Spleen (tissue), 11 donors: ENCODE results near the gene DNM2. TPM values are rescaled to one million over a fixed set of nuclear protein-coding genes. Genes with fewer than 3 reads are reported as not detected.

ENCODE experiments used
- DNase-seq: peaks from one replicate; pipeline ENCODE4 v3.0.0-alpha.2; 2020
- H3K27ac ChIP-seq, 8 donors: fragments of 200-600 bp; sonication (generic) in 7 of 8; 1 replicate in 4 of 8; 2 replicates in 4 of 8; pipeline versions ENCODE4 v1.5.0 to v1.8.0; 2016 to 2021; ENCODE audit warnings: inconsistent platforms in 4 of 8, mild to moderate bottlenecking in 4 of 8, moderate library complexity in 1 of 8
- H3K27me3 ChIP-seq, 7 donors: fragments of 200-600 bp; sonication (generic) in 6 of 7; replicated peaks in 1 of 7; 1 replicate in 4 of 7; 2 replicates in 3 of 7; pipeline versions ENCODE4 v1.5.0 to v1.8.0; 2016 to 2021; ENCODE audit warnings: inconsistent platforms in 3 of 7, mild to moderate bottlenecking in 1 of 7
- H3K36me3 ChIP-seq, 6 donors: fragments of 200-600 bp; sonication (generic) in 5 of 6; 1 replicate in 4 of 6; 2 replicates in 2 of 6; pipeline versions ENCODE4 v1.5.0 to v1.8.0; 2016 to 2021; ENCODE audit warnings: inconsistent platforms in 2 of 6
- H3K4me1 ChIP-seq, 6 donors: fragments of 200-600 bp; sonication (generic) in 5 of 6; 1 replicate in 3 of 6; 2 replicates in 3 of 6; pipeline versions ENCODE4 v1.5.0 to v1.8.0; 2016 to 2021; ENCODE audit warnings: inconsistent platforms in 3 of 6
- H3K4me3 ChIP-seq, 8 donors: fragments of 200-600 bp; sonication (generic) in 7 of 8; 1 replicate in 4 of 8; 2 replicates in 4 of 8; pipeline versions ENCODE4 v1.5.0 to v1.8.0; 2016 to 2021; ENCODE audit warnings: inconsistent platforms in 4 of 8, mild to moderate bottlenecking in 4 of 8, moderate library complexity in 2 of 8
- H3K9me3 ChIP-seq, 8 donors: fragments of 200-600 bp; sonication (generic) in 7 of 8; 1 replicate in 4 of 8; 2 replicates in 4 of 8; pipeline versions ENCODE4 v1.5.0 to v1.8.0; 2016 to 2021; ENCODE audit warnings: inconsistent platforms in 4 of 8
- POLR2A ChIP-seq, 3 donors: fragments of 450-650 bp; IDR thresholded peaks; one replicate each; pipeline ENCODE4 v1.5.1; 2017; ENCODE audit warnings: antibody characterized with exemption in 3 of 3, mild to moderate bottlenecking in 1 of 3
- POLR2AphosphoS5 ChIP-seq, 3 donors: sonication (generic); formaldehyde crosslinking; IDR thresholded peaks; one replicate each; pipeline ENCODE4 v1.5.1; 2017; ENCODE audit warnings: antibody characterized with exemption in 3 of 3
- WGBS, 5 donors: extraction: QIAGEN DNeasy Blood & Tissue Kit in 3 of 5; methylation state at CpG; one replicate each; pipeline versions ENCODE4 v1.1.5 to v1.1.7; 2013 to 2018; 5-methylcytosine and 5-hydroxymethylcytosine counted together
- intact Hi-C: fragments of 100-400 bp; cut with DNase I; formaldehyde crosslinking; loops from one replicate; pipeline ENCODE4 v1.15.0; 2023; ENCODE audit warnings: low total_unique reads
- polyA plus RNA-seq, 3 donors: library from polyadenylated mRNA; stranded (reverse); fragments of 200-250 nt; gene quantifications; one replicate each; pipeline ENCODE4 v1.2.1, GENCODE V29; 2013
- total RNA-seq, 7 donors: library from RNA; depleted of rRNA in 3 of 7; stranded (reverse); fragments of >200 nt in 3 of 7; fragmentation: NEBNext Ultra II Directional in 4 of 7; extraction: Animal tissue kit (Norgen Biotek cat#: 25700) in 4 of 7; gene quantifications; one replicate each; pipeline versions ENCODE4 v1.1.0 to v1.2.1, GENCODE V29; 2016 to 2021
- TF ChIP-seq, protein P1 (sequence below), 11 experiments: fragments of 200-600 bp in 7 of 11; fragments of 450-650 bp in 4 of 11; sonication (generic) in 4 of 11; IDR thresholded peaks in 8 of 11; conservative IDR thresholded peaks in 3 of 11; 1 replicate in 7 of 11; 2 replicates in 4 of 11; pipeline versions ENCODE4 v1.4.0 to v1.8.0; 2016 to 2021; ENCODE audit warnings: antibody characterized with exemption in 11 of 11, inconsistent platforms in 4 of 11, mild to moderate bottlenecking in 1 of 11
- donor health status: healthy with polysubstance abuse.
- donor health status: DM: no; HTN: no; CAD: no; lungs with moderate emphysema.
- donor health status: DM: no; HTN: no; CAD: no.
- donor health status: Bipolar disorder and iron deficiency.
- donor health status: healthy.
- donor health status: DM: no; HTN: no; CAD: no.
- donor health status: DM: yes; HTN: yes; CAD: no.

The DNM2 gene
- total and polyA plus RNA-seq, 10 donors = 57.1 to 298 (median 193) TPM

DNA sequence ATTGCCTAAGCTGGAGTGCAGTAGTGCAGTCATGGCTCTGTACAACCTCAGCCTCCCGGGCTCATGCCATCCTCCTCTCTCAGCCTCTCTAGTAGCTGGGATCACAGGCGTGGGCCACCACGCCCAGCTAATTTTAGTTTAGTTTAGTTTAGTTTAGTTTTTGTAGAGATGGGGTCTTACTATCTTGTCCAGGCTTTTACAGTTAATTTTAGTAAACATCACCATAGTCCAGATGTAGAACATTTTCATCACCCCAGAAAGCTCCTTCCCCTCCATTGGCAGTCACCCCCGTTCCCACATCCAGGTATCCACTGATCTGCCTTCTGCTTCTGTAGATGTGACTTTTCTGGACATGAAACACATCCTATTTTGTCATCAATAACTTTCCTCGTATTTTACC is 41.1 kb downstream of the DNM2 start:
- H3K36me3 ChIP-seq = peaks cover 0 to 33% (median 13%) of the 10 kb centered on the region in 6 donors
- H3K9me3 ChIP-seq = no peaks in the 10 kb centered on the region
- no peak for DNase-seq
- no peaks in the 10 kb centered on the region for H3K27me3 ChIP-seq
- peaks cover 44 to 96% (median 89%) of the 10 kb centered on the region in 6 donors for H3K4me1 ChIP-seq
- intact Hi-C loops = no loop called here
- peak overlapping the region; percentile 61 to 92 (median 86) for H3K27ac ChIP-seq
- TF ChIP-seq POLR2A (IDR thresholded peaks at IDR 0.05) (no peak), POLR2AphosphoS5 (IDR thresholded peaks at IDR 0.05) (no peak)
- TF ChIP-seq, protein P1, sequence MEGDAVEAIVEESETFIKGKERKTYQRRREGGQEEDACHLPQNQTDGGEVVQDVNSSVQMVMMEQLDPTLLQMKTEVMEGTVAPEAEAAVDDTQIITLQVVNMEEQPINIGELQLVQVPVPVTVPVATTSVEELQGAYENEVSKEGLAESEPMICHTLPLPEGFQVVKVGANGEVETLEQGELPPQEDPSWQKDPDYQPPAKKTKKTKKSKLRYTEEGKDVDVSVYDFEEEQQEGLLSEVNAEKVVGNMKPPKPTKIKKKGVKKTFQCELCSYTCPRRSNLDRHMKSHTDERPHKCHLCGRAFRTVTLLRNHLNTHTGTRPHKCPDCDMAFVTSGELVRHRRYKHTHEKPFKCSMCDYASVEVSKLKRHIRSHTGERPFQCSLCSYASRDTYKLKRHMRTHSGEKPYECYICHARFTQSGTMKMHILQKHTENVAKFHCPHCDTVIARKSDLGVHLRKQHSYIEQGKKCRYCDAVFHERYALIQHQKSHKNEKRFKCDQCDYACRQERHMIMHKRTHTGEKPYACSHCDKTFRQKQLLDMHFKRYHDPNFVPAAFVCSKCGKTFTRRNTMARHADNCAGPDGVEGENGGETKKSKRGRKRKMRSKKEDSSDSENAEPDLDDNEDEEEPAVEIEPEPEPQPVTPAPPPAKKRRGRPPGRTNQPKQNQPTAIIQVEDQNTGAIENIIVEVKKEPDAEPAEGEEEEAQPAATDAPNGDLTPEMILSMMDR (IDR thresholded peaks at IDR 0.05 in 8 of 11, conservative IDR thresholded peaks at IDR 0.05 in 3 of 11) = no peak
- H3K4me3 ChIP-seq = peak overlapping the region in 4 of 8 donors; percentile 24 to 60 (median 31)
- WGBS, 5 donors = 66 to 75% (median 69%) methylated on average over 5 of the region's 5 CpGs

DNA sequence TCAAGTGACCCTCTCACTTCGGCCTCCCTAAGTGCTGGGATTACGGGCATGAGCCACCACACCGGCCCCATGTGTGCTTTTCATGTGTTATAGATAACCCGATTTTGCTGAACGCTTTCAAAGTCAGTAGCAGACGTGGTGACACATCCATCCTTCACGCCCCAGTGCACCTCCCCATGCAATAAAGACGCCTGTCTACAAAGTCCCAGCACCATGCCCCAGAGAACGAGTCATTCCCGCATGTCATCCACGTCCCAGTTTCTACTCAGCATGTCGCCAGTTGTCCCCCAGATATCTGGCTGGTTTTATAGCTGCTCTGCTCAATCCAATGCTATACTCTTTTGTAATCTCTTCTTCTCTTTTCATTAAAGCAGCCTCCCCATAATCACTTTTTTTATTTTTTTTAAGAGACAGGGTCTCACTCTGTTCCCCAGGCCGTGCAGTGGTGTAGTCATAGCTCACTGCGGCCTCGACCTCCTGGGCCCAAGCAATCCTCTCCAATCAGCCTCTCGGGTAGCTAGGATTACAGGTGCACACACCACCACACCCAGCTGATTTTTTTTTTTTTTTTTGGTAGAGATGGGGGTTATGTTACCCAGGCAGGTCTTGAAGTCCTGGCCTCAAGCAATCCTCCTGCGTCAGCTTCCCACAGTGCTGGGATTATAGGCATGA is 42.5 kb downstream of the DNM2 start:
- Histone ChIP-seq H3K4me3 (peak overlapping the region in 3 of 8 donors; percentile 24 to 60 (median 33)), H3K27me3 (no peaks in the 10 kb centered on the region), H3K4me1 (peaks cover 49 to 96% (median 87%) of the 10 kb centered on the region in 6 donors), H3K9me3 (no peaks in the 10 kb centered on the region), H3K36me3 (peaks cover 0 to 48% (median 13%) of the 10 kb centered on the region in 6 donors), H3K27ac (peak overlapping the region; percentile 61 to 92 (median 86))
- intact Hi-C loops = no loop called here
- TF ChIP-seq POLR2A (IDR thresholded peaks at IDR 0.05) (no peak), POLR2AphosphoS5 (IDR thresholded peaks at IDR 0.05) (no peak)
- TF ChIP-seq, protein P1 (IDR thresholded peaks at IDR 0.05 in 8 of 11, conservative IDR thresholded peaks at IDR 0.05 in 3 of 11) = no peak
- 51 to 65% (median 62%) methylated on average over 17 of the region's 17 CpGs for WGBS, 5 donors
- no peak for DNase-seq

DNA sequence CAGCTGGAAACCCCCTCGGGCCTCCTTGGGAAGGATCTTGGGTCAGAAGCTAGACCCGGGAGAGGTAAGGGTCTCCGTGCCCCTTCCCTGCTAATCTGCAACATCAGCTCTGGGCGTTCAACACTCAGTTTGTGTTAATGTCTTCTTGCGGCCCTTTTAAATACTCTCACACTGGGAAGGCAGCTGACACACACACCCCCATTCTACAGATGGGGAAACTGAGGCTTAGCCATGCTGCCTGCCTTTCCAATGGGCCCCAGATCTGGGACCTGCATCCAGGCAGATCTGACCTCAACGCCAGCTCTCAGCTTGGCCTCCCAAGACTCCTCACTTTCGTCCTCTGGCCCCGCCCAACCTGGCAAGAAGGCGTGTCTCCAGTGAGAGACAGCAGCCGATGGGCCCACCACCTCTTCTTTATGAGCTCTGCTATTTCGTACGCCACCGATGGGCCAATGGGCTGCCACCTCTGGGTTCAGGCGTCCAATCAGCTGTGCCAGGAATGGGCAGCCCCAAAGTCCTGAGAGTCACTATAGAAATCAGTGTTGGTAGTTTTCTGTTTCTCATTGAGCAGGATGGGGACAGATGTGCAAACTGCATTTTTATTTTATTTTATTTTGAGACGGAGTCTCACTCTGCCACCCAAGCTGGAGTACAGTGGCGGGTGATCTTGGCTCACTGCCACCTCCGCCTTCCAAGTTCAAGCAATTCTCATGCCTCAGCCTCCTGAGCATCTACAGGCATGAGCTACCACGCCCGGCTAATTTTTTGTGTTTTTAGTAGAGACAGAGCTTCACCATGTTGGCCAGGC is 43.8 kb downstream of the DNM2 start:
- Histone ChIP-seq H3K9me3 (no peaks in the 10 kb centered on the region), H3K27ac (peak overlapping the region; percentile 45 to 92 (median 84)), H3K4me1 (peaks cover 56 to 96% (median 89%) of the 10 kb centered on the region in 6 donors), H3K27me3 (no peaks in the 10 kb centered on the region), H3K4me3 (no peak overlapping the region), H3K36me3 (peaks cover 0 to 59% (median 13%) of the 10 kb centered on the region in 6 donors)
- no peak for DNase-seq
- 89 to 92% (median 90%) methylated on average over 18 to 19 of the region's 19 CpGs for WGBS, 5 donors
- intact Hi-C loops = no loop called here
- TF ChIP-seq, protein P1 (IDR thresholded peaks at IDR 0.05 in 8 of 11, conservative IDR thresholded peaks at IDR 0.05 in 3 of 11) = no peak
- TF ChIP-seq POLR2AphosphoS5 (IDR thresholded peaks at IDR 0.05) (no peak), POLR2A (IDR thresholded peaks at IDR 0.05) (no peak)

DNA sequence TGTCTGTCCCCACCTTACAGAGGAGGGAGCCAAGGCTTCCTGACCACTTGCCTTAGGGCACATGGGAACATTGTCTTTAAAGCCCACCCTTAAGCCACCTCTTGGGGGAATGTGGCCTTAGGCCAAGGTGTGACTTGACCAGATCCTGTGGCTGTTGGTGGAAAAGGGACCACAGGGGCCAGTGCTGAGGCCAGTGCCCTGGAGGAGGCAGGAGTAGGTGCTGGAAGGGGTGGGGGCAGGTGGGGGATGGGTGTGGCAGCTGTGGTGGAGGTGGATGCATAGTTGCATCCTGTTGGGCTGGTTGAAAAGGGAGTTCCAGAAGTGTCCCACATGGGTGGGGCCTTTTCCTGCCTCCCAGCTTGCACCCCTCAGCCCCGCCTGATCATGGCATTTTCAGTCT is 44.8 kb downstream of the DNM2 start:
- H3K4me3 ChIP-seq = no peak overlapping the region
- WGBS, 5 donors = 31 to 67% (median 48%) methylated on average over 1 of the region's 1 CpG
- no peak for DNase-seq
- peak overlapping the region; percentile 45 to 92 (median 77) for H3K27ac ChIP-seq
- intact Hi-C loops = no loop called here
- TF ChIP-seq POLR2A (IDR thresholded peaks at IDR 0.05) (no peak), POLR2AphosphoS5 (IDR thresholded peaks at IDR 0.05) (peak in 2 of 3 donors; percentile 15 to 22)
- H3K4me1 ChIP-seq = peaks cover 62 to 96% (median 89%) of the 10 kb centered on the region in 6 donors
- no peaks in the 10 kb centered on the region for H3K9me3 ChIP-seq
- H3K36me3 ChIP-seq = peaks cover 0 to 63% (median 13%) of the 10 kb centered on the region in 6 donors
- no peaks in the 10 kb centered on the region for H3K27me3 ChIP-seq
